Cardiac fibroblast (primary cell): ENCODE measurements around the gene TFB1M.
A peak's percentile ranks its signal among the peaks of the same experiment; 100 is the strongest.

Experiments
- DNase-seq, 2 donors: peaks; one replicate each; pipeline versions ENCODE4 v3.0.0 to v3.0.0-alpha.2; 2010; ENCODE audit warnings: low read depth in 2 of 2
- H3K4me3 ChIP-seq, 2 donors: replicated peaks in 1 of 2; 1 replicate in 1 of 2; 2 replicates in 1 of 2; pipeline ENCODE4 v1.5.1; 2011; ENCODE audit warnings: low read depth in 2 of 2, low read length in 2 of 2, mild to moderate bottlenecking in 2 of 2, moderate library complexity in 1 of 2
- CTCF ChIP-seq: IDR thresholded peaks from one replicate; pipeline ENCODE4 v1.5.1; 2011; ENCODE audit warnings: low read depth, mild to moderate bottlenecking, low read length, inconsistent platforms

TFB1M gene

GRCh38 chr6:155303361-155303870, 10.9 kb downstream of the TFB1M start:
- no peak for TF ChIP-seq CTCF
- no peak overlapping the region for H3K4me3 ChIP-seq
- DNase-seq: peak in 1 of 2 donors; percentile 69

- H3K4me3 ChIP-seq: no peak overlapping the region
- TF ChIP-seq CTCF: no peak
- DNase-seq: peak; percentile 26 to 42
These were observed 12.4 kb downstream of the TFB1M start for GRCh38 chr6:155301867-155302266.

GRCh38 chr6:155297669-155298068, 16.6 kb downstream of the TFB1M start:
- no peak for DNase-seq
- no peak overlapping the region for H3K4me3 ChIP-seq
- no peak for TF ChIP-seq CTCF

GRCh38 chr6:155292711-155293110, 21.6 kb downstream of the TFB1M start:
- no peak for TF ChIP-seq CTCF
- no peak overlapping the region for H3K4me3 ChIP-seq
- no peak for DNase-seq

GRCh38 chr6:155291291-155291690, 23.0 kb downstream of the TFB1M start:
- H3K4me3 ChIP-seq: no peak overlapping the region
- DNase-seq: no peak
- TF ChIP-seq CTCF: no peak

GRCh38 chr6:155290491-155290890, 23.8 kb downstream of the TFB1M start:
- H3K4me3 ChIP-seq: no peak overlapping the region
- peak in 1 of 2 donors; percentile 55 for DNase-seq

More at GRCh38 chr6:155290491-155290890, 23.8 kb downstream of the TFB1M start:
- no peak for TF ChIP-seq CTCF
